Cardiac fibroblast (primary cell): ENCODE data around the gene PIK3R1.

ENCODE experiments used
- DNase-seq, 2 donors: peaks; one replicate each; pipeline versions ENCODE4 v3.0.0 to v3.0.0-alpha.2; 2010; ENCODE audit warnings: low read depth in 2 of 2
- H3K4me3 ChIP-seq, 2 donors: replicated peaks in 1 of 2; 1 replicate in 1 of 2; 2 replicates in 1 of 2; pipeline ENCODE4 v1.5.1; 2011; ENCODE audit warnings: low read depth in 2 of 2, low read length in 2 of 2, mild to moderate bottlenecking in 2 of 2, moderate library complexity in 1 of 2
- CTCF ChIP-seq: IDR thresholded peaks from one replicate; pipeline ENCODE4 v1.5.1; 2011; ENCODE audit warnings: low read depth, mild to moderate bottlenecking, low read length, inconsistent platforms

PIK3R1 gene

GRCh38 chr5:68240202-68240601 is 24.6 kb downstream of the PIK3R1 start:
- H3K4me3 ChIP-seq, result no peak overlapping the region
- DNase-seq, result no peak
- TF ChIP-seq CTCF, result no peak

- no peak overlapping the region for H3K4me3 ChIP-seq
- no peak for TF ChIP-seq CTCF
- no peak for DNase-seq
Observed at GRCh38 chr5:68240771-68241170, 25.2 kb downstream of the PIK3R1 start.

GRCh38 chr5:68242743-68243142 is 27.2 kb downstream of the PIK3R1 start:
- no peak overlapping the region for H3K4me3 ChIP-seq
- DNase-seq, result peak; percentile 58 to 82
- no peak for TF ChIP-seq CTCF

- DNase-seq, result no peak
- no peak overlapping the region for H3K4me3 ChIP-seq
- no peak for TF ChIP-seq CTCF
Observed at GRCh38 chr5:68243251-68243650, 27.7 kb downstream of the PIK3R1 start.

- no peak for DNase-seq
- no peak overlapping the region for H3K4me3 ChIP-seq
- no peak for TF ChIP-seq CTCF
Observed at GRCh38 chr5:68243681-68244080, 28.1 kb downstream of the PIK3R1 start.

GRCh38 chr5:68245319-68245718 is 29.8 kb downstream of the PIK3R1 start:
- no peak for TF ChIP-seq CTCF
- DNase-seq, result peak in 1 of 2 donors; percentile 77
- no peak overlapping the region for H3K4me3 ChIP-seq

- TF ChIP-seq CTCF, result no peak
- no peak for DNase-seq
- H3K4me3 ChIP-seq, result no peak overlapping the region
Observed at GRCh38 chr5:68246802-68247201, 31.2 kb downstream of the PIK3R1 start.
